DMS53 treated with DMSO at 0.1 percent for 48 hours (cell line): ENCODE measurements around the gene PRICKLE2.

Source experiments
- DNase-seq: peaks from one replicate; lab custom pipeline; 2025; ENCODE audit not compliant: unreplicated experiment; lab: John Stamatoyannopoulos, UW

Gene PRICKLE2

DNA sequence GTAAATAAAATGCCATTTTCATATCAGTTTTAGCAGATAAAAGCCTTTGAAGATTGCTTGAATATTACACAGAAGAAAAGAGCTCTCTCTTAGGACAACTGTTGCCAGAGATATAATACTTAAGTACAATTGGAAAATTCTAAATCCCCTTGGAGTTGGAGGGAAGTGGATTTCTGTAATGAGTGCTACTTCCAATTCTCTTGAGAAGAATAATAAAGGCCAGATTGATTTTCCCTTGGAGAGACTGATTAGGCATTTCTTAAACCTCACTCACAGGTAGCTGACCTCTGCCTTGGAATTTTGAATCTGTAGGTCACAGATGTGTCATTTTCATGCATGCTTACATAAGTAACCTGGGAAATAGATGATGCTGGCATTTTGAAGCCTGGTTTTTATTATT, 172.1 kb downstream of the PRICKLE2 start:
- DNase-seq: no peak

DNA sequence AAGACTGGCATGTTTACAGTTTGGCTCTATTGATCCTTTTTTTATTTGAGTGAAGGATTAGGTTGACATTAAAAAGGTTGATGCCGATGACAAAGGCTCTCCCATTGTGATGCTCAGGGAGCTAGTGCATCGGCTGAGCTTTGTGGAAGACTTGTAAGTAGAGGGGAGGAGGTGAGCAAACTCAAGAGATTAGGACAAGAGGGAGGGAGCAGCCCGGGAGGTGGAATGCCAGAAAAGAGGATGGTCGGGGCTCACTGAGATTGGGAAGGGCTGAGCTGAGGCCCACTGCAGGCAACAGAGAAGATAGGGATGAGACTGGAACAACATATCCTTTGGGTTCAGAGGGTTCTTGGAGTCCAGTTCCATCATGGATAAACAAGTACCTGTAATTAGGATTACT, 175.4 kb downstream of the PRICKLE2 start:
- no peak for DNase-seq

DNA sequence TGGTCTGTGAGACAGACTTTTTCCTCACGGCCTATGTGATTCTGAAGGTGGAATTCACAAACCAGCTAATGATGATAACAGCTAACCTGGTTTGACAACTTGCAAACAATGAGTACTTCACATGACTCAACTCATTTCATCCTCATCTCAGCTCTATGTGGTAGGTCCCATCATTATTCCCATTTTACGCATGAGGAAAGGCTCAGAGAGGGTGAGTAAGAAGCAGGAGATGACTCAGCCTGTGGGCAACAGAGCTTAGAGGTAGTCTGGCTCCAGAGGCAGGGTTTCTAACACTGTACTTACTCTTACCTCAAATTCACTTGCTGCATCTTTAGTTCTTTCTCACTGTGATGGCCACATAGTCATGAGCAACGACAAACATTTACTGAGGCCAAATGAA, 176.1 kb downstream of the PRICKLE2 start:
- no peak for DNase-seq

DNA sequence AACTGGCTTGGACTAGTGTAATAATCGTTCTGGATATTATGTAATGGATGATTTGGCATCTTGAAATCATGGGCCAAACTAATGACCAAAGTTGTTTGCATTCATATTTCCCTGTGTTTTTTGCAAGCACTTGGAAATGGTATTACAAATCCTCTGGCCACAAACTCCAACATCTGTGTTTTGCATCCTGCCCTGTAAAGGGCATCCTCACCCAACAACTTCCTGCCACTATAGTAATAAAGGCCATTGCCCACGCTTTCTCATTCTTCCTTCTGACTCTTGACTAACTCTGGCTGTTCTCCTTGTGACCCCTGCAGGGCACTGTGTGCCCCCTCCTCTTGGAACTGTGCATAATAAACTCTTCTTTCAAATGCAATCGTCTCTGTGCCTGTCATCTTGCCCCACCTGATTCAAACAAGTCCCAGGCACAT, 176.6 kb downstream of the PRICKLE2 start:
- DNase-seq: no peak

DNA sequence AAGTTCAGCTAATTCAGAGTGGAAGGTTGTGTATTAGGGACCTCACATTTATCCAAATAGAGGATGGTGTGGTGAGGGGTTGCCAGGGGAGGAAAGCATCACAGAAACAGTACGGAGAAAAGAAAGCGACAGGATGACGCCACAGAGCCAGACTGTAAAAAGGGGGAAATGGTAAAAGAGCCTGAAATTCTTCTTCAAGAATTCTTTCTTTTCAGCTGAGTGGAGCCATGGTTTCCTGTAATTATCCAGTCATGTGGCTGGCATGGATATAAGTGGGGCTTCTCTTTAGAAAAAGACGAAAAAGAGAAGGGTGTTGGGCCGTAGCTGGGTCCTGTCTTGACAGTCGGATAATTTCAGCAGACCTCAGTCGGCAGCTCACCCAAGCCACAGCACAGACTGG, 177.5 kb downstream of the PRICKLE2 start:
- DNase-seq: no peak

DNA sequence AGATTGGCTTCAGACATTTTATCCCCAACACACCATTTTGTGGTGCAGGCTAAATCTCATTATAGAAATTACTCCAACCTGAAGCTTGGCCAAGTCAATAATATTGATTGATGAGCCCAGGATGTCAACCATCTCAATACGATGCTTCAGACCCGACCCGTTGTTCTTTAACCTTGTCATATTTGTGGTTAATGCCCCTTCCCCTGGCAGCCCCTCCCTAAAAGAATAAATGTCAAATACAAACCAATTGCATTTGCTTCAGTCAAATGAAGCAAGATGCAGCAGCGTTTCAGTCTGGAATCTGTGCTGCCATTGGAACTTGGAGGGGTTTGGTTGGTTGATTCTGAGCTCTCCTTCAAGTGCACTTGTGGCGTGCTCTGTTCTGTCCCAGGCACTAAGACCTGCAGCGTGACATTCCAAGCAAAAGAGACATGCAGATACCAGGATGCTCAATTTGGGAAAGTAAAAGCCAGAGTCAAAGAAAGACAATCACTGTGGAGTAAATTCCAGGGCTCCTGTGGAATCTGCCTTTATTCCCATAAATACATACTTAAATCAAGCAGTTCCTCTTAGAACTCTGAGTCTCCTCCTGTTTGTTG, 178.2 kb downstream of the PRICKLE2 start:
- DNase-seq: no peak

DNA sequence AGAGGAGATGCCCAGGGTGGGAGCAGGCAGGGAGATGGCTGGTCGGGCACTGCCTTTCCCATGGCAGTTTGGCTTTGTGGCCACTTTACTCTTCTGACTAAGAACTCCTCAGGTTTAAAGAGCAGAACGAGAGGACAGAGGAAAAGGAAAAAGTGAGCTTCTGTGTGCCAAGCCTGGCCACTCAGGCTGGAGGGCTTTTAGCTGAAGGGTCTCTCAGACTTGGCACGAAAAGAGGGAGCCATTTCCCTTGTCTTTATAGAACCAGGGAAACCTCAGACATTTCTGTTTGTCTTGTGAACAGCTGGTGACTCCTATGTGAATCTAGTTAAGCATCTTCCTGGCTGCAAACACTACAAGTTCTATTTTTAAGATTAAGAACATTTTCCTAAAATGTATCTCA, 178.7 kb downstream of the PRICKLE2 start:
- no peak for DNase-seq

DNA sequence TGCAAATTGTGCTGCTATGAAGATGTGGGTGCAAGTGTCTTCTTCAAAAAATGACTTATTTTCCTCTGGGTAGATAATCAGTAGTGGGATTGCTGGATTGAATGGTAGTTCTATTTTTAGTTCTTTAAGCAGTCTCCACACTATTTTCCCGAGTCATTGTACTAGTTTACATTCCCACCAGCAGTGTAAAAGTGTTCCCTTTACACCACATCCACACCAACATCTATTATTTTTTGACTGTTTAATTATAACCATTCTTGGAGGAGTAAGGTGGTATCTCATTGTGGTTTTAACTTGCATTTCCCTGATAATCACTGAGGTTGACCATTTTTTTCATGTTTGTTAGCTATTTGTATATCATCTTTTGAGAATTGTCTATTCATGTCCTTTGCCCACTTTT, 182.3 kb downstream of the PRICKLE2 start:
- DNase-seq: no peak
